Lower leg skin (tissue), 3 donors: Measurements from ENCODE around the gene PAX7.

Source experiments
- CTCF ChIP-seq, 3 donors: fragments of 450-650 bp; IDR thresholded peaks; one replicate each; pipeline ENCODE4 v1.5.1; 2016; ENCODE audit warnings: antibody characterized with exemption in 3 of 3, mild to moderate bottlenecking in 3 of 3, moderate library complexity in 2 of 3
- POLR2A ChIP-seq, 2 donors: fragments of 450-650 bp; IDR thresholded peaks; one replicate each; pipeline ENCODE4 v1.6.1; 2016 to 2017; ENCODE audit warnings: antibody characterized with exemption in 2 of 2, mild to moderate bottlenecking in 1 of 2, moderate library complexity in 1 of 2

- no peak for TF ChIP-seq CTCF (IDR thresholded peaks at IDR 0.05)
- no peak for TF ChIP-seq POLR2A (IDR thresholded peaks at IDR 0.05)
These were observed 19.2 kb downstream of the PAX7 start for GRCh38 chr1:18649693-18650370.
